ENCODE measurements around the gene MDFIC.

- no peak for TF ChIP-seq ZNF274 (IDR thresholded peaks at IDR 0.05; ENCODE audit: low read depth, low read length)
- no peak for TF ChIP-seq YY1 (IDR thresholded peaks at IDR 0.05; ENCODE audit: insufficient read depth, insufficient read length)
These were observed 122.3 kb downstream of the MDFIC start for GRCh38 chr7:115044224-115044623.
